Measurements from ENCODE around the gene CILP.

- TF ChIP-seq GATA2 (IDR thresholded peaks at IDR 0.05; ENCODE audit: low read depth, low read length) (no peak), GATA3 (IDR thresholded peaks at IDR 0.05; ENCODE audit: low read depth, low read length) (no peak)
These were observed 45.4 kb downstream of the CILP start for GRCh38 chr15:65165875-65166274.
